HG02588 (cell line): ENCODE results near the gene C12orf43.

ENCODE experiments used
- ATAC-seq: cut with Tn5 transposase; IDR thresholded peaks from one replicate; pipeline ENCODE4 v1.9.1; 2021; ENCODE audit warnings: mild to moderate bottlenecking, moderate library complexity; ENCODE audit not compliant: unreplicated experiment

Gene C12orf43

DNA sequence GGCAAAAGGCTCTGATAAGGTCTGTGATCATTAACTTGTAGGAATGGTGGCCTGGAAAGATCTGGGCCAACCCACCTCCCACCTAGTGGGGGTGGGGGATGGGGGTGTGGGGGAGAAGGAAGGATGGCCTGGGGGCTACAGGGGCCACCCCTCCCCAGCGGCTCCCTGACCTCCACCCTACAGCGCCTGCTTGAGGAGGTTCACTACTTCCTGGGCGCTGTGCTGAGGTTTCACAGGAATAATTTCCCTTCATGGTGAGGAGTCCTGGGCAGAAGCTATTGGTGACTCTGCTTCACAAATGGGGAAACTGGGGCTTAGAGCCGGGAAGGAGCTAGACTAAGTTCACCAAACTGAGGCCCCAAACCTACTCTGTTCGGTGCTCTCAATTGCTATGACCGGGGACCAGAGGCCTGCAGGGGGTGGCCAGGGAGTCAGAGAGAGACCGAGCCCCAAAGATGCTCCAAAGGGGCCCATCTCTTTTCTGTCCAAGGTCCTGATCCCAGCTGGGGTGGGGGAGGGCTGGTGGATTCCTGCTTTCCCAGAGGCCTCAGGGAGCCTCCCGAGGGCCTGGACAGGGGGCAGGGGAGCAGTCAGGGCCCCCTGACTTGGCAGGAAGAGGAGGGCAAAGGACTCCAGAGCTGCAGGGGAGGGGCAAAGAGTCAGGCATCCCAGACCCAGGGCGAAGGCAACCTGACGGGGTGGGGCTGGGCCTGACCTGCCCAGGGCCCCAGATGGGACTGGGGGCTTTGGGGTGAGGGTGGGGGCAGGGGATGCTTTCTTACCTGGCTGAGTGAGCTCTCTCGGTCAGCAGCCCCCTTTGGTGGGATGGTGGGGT, 36.2 kb downstream of the C12orf43 start:
- ATAC-seq = no peak

DNA sequence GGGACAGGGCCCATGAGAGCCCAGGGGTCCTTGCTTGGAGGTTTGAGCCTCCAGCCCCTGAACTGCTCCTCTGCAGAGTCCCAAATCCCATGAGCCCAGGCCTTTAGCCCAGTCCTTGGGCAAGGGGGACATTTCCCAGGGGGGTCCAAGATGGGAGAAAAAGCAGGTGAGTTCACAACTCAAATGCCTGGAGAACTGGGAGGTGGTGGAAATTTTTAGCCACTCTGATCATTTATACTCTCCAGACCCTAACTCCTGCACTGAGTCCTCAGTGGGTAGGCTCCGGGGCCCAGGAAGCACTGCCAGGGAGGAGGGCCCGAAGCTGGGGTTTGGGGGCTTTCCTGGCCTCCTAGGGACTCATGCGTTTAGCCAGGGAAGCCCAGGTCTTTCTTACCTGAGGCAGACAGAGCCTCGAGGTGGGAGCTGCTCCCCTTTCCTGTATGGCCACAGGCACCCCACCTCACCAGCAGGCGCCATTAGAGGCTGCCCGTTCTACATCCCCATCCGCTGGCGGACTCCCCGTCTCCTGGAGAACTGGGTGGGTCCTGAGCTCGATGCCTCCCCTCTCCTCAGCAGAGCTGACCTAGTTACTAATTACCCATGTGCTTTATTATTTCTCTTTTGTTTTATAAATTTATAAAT, 36.9 kb downstream of the C12orf43 start:
- no peak for ATAC-seq

DNA sequence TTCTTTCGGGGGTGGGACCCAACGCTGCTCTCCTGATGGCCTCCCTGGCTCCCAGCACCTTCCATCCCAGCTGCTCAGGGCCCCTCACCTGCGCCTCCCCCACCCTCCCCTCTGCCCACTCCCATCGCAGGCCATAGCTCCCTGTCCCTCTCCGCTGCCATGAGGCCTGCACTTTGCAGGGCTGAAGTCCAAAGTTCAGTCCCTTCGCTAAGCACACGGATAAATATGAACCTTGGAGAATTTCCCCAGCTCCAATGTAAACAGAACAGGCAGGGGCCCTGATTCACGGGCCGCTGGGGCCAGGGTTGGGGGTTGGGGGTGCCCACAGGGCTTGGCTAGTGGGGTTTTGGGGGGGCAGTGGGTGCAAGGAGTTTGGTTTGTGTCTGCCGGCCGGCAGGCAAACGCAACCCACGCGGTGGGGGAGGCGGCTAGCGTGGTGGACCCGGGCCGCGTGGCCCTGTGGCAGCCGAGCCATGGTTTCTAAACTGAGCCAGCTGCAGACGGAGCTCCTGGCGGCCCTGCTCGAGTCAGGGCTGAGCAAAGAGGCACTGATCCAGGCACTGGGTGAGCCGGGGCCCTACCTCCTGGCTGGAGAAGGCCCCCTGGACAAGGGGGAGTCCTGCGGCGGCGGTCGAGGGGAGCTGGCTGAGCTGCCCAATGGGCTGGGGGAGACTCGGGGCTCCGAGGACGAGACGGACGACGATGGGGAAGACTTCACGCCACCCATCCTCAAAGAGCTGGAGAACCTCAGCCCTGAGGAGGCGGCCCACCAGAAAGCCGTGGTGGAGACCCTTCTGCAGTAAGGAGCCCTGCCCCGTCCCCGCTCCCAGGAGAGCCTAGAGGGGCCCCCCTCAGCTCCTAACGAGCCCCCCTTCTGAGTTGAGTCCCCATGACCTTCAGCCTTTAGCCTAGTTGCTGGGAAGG, 37.7 kb downstream of the C12orf43 start, which contains the start of gene HNF1A:
Gene HNF1A, plus strand, starts transcription at position 248 of the 924 bp plus-strand sequence. Its CDS starts 226 bp downstream, at position 474.
- ATAC-seq = no peak

DNA sequence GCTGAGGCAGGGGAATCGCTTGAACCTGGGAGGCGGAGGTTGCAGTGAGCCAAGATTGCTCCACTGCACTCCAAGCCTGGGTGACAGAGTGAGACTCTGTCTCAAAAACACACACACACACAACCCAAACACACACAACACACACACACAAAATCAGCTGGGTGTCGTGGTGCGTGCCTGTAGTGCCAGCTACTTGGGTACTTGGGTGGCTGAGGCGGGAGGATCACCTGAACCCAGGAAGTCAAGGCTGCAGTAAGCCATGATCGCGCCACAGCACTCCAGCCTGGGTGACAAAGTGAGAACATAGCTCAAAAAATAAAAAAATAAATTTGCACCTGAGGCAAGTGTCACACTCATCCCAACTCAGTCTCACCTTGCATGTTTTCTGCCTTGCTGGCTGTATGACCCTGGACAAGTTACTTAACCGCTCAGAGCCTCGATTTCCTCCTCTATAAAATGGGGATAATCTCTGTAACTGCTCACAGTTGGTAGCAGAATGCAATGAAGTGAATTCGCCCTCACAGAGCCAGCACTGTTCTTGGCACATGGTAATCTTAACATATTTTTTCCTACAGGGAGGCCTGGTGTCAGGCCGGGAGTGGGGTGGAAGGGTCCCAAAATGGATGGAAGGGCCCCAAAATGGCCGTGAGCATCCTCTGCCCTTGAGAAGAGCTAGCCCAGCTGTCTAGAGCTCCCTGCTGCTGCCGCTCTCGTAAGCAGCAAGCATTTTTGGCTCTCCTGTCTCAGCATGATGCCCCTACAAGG, 38.6 kb downstream of the C12orf43 start:
- no peak for ATAC-seq

DNA sequence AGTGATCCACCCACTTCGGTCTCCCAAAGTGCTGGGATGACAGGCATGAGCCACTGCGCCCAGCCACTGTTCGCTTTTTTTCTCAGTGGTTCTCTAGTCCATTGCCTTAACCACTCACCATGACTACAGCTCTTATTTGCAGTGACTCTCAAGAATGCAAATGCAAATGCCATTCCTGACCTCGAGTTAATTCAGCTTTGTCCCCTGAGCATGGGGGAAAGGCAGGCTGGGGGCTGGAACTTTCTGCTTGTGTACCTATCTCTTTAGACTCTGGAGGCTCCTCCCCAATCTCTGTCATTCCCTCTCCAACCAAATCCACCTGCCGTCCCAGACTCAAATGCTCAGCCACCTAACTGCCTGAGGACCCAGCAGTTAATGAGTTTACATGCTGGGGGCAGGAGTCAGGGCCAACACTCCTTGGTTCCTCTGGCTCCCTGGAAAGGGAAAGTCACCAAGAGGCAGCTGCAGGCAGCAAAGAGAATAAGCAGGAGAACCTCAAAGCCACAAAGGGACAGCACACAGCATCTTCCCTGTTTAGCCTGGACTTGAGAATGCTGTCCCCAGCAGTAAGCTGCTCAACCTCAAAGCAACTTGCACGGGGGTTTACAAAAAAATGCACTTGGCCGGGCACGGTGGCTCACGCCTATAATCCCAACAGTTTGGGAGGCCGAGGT, 43.3 kb downstream of the C12orf43 start:
- no peak for ATAC-seq

DNA sequence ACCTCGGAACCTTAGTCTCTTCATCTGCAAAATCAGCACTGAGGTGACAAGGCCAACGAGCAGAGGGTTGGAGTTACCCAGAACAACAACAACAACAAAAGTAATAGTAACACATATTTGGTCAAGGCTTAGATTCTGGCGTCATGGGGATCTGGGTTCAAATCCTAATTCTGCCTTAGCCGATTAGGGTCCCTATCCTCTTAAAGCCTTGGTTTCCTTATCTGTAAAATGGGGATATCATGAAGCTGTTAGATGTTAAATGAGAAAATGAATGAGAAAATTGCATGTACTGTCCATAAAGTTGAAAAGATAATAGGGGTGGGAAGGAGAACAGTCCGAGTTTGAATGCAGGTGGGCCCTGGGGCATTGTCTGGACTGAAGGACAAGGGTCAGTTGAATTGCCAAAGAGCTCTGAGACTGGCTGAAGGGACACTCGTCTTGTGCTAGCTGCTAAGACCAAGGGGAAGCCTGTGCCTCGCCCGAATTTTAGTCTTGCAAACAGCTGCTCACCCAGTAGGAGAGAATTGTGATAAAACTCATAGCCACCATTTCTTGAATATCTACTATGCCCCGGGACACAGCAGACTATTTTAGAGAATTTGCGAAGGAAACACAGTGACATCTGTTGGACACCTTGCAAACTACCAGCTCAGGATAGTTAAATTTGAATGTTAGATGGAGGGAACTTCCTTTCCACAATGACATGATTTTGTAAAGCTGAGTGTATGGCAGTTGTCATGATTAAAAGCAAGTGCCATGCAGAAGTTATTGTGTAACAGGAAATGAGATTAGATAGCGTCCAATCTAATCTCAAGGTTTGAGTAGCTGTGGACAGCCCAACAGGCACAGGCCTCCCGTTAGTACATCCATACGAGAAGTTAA, 44.7 kb downstream of the C12orf43 start:
- ATAC-seq = no peak

DNA sequence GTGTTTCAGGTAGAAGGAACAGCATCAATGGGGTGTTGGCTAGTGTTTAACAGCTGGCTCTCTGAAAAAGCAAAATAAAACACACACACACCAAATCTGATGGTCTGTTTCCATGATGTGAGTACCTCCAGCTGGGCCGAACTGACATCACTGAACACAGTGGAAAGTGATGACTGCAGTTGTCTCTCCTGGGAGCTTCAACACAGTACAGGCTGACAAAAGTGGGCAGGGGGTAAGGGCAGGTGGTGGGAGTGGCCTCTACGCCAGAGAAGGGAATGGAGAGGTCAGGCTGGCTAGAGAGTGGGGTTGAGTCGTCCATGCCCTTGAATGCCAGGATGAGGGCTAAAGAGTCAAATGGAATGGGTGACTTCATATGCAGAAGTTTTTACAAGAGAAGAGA, 46.0 kb downstream of the C12orf43 start:
- no peak for ATAC-seq

DNA sequence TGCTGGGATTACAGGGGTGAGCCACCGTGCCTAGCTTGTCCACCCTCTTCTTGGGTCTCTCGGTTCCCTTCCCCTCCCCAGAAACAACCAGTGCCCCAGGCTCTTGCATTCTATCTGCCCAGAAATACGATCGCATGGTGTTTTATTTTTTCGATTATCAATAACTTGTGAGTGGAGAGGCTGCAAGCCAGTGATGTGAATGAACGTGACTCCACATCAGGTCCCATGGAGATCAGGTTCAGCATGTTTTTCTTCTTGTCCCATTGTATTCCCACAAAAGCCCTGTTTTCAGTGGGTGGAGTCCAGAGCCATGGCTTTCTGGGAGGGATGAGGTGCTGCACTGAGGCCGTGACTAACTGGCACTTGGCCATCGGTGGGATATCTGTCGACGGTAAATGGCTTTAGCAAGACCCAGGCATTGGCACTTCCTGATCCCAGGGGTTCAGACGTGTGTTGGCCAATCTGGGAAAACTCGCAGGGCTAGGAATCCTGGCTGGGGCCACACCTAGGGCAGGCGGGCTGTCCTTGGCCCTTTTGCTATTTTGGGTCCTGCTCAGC, 50.7 kb downstream of the C12orf43 start:
- no peak for ATAC-seq

DNA sequence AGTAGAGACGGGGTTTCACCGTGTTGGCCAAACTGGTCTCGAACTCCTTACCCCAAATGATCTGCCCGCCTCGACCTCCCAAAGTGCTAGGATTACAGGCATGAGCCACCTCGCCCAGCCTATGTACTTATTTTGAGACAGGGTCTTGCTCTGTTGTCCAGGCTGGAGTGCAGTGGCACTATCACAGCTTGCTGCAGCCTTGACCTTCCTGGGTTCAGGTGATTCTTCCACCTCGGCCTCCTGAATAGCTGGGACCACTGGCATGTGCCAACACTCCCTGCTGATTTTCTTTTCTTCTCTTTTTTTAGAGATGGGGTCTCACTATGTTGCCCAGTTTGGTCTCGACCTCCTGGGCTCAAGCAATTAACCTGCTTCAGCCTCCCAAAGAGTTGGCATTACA, 52.0 kb downstream of the C12orf43 start:
- ATAC-seq = no peak

DNA sequence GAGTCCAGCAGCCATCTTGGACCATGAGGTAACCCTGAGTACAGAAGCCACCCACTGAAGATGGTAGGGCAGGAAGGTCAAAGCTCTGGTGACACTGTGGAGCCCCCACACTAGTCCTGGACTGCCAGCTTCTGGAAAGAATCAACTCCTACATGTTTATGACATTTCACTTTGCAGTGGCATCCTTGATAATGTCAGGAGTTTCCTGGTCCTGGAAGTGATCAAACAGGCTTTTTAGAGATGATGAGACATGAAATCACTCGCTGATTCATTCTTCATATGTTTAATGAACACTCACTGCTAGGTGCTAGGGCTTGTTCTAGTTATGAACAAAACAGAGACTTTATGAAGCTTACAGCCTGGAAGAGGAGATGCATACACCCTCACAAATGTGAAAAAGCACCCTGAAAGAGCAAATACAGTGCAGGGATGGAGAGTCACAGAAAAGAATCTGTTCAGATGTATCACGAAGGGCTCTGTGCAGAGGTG, 53.7 kb downstream of the C12orf43 start:
- ATAC-seq = no peak

DNA sequence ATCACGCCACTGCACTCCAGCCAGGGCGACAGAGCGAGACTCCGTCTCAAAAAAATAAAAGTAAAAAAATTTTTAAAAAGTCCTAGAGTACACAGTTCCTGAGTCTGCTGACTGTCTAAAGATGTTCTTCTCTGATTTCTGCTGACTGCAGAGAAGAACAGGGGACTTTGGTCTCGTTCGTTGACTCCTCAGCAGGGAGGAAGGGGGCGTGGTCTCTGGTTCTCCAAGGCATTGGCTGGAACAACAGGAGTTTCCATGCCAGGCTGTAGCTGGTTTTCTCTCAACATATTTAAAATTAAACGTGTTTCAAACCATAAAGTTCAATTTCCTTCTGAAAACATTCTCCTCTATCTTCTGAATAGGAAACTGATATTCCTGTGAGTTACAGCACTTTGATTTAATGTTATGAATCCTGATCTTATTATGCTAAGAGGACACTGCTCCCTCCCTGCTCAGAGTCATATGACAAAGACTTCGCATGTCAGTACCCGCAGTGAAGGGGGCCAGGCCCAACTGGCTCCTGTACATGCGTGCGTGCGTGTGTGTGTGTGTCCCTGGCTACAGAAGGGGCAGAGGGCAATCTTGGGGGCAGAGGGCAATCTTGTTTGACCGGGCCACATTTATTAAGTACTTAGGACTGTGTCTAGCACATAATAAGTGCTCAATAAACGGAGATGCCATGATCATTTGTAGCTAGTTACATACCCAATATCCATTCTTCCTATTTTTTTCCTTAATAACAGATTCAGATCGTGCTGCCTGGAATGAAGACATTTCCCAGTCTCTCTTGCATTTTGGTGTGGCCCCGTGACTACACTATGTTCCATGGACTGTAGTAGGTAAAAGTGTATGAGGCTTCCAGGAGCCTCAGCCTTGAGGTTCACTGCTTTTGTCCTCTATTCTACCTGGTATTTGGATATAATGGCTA, 54.4 kb downstream of the C12orf43 start:
- ATAC-seq = no peak

DNA sequence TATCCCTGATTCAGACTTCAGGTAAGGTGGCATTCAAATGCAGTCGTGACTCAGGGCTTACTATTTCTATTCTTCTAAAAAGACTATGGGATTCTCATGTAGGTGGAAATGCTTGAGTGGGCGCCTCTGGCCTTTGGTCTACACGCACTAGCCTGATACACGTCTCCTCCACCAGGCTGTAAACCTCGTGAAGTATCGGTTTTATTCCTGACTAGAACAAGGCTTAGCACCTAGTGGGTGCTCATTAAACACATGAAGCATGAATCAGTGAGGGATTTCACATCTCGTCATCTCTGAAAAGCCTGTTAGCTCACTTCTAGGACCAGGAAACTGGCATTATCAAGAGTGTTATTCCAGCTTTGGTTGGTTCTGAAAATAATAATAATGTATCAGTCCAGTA, 55.6 kb downstream of the C12orf43 start:
- peak; percentile 50 for ATAC-seq

DNA sequence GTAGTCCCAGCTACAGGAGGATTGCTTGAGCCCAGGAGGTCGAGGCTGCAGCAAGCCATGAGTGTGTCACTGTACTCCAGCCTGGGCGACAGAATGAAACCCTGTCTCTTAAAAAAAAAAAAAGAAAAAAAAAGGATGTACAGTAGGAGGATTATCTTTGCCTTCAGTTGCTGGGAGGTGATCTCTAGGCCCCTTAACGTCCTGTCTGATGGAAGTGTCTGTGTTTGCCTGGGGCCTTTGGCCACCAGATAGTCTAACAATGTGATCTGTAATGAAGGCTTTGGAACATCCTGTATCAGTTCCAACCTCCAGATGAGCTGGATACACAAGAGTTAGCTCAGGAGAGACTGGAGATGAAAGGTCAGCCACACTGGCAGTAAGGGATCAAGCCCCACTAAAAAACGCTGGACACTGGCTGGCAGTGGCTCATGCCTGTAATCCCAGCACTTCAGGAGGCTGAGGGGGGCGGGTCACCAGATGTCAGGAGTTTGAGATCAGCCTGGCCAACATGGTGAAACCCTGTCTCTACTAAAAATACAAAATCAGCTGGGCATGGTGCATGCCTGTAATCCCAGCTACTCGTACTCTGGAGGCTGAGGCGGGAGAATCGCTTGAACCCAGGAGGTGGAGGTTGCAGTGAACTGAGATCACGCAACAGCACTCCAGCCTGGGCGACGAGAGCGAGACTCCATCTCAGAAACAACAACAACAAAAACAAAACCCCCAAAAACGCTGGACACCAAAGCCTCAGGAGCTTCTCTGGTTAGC, 57.0 kb downstream of the C12orf43 start:
- ATAC-seq = no peak

DNA sequence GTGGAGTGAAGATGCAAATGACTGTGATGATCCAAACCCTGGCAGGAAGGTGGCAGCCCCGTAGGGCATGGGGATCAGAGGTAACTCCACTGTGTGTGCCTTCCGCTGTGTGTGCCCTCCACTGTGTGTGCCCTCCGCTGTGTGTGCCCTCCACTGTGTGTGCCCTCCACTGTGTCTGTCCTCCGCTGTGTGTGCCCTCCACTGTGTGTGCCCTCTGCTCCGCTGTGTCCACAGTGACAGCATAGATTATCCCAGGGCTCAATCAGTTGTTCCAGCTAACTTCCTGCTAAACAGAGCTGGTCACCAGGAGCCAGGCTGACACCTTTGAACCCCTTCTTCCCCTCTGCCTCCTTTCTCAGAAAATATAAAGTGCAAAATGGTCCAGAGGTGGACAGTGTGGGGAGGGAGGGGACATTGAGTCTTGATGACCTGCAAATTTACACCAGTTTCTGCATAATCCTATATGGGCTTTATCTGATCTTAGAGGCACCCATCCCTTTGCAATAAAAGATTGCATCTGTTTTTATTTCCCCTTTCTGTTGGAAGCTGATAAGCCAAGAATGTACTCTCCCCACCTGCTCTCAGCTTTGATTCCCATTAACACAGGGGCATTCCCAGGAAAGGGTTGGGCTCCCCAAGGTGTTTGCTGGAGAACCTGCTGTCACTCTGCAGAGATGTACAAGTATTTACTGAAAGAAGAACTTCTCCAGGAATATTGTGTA, 59.5 kb downstream of the C12orf43 start:
- ATAC-seq = no peak

DNA sequence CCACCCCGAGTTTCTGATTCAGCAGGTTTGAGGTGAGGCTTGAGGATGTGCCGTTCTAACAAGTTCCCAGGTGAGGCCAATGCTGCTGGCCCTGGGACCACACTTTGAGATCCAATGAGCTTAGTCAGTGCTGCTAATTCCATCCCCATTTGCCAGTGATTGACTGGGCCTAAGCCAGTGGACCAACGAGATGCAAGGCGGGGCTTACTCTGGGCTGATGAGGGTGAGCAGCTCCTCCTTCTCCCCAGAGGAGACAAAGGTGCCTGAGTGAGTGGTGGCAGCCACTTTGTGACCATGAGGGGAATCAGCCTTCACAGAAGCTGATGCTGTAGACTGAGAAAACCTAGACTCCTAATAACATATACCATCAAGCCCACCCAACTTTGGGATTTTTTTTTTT, 61.1 kb downstream of the C12orf43 start:
- no peak for ATAC-seq

DNA sequence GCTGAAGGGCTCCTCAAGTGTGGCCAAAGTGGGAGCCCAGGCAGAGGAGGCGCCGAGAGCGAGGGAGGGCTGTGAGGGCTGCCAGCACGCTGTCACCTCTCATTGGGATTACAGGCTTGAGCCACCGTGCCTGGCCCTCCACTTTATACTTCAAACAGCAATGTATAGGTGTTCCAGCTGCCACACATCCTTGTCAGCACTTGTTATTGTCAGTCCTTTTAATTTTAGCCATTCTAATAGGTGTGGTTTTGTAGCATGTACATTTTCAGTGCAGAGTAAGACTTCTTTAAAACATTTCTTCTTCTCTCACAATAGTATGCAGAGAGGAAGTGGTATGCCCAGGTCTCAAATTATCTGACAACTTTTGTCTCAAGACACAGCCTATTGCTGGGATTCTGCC, 65.5 kb downstream of the C12orf43 start:
- no peak for ATAC-seq
